ENCODE measurements around the gene ISG15. TPM values are rescaled to one million over a fixed set of nuclear protein-coding genes. Genes with fewer than 3 reads are reported as not detected.
A peak's percentile ranks its signal among the peaks of the same experiment; 100 is the strongest.

ISG15 gene
- total and polyA plus RNA-seq, 9 of the 15 experiments (the other 6 are each of a cell fraction or from before 2014, with no cell fraction given), result 0.40 to 58.3 (median 12.2) TPM

DNA sequence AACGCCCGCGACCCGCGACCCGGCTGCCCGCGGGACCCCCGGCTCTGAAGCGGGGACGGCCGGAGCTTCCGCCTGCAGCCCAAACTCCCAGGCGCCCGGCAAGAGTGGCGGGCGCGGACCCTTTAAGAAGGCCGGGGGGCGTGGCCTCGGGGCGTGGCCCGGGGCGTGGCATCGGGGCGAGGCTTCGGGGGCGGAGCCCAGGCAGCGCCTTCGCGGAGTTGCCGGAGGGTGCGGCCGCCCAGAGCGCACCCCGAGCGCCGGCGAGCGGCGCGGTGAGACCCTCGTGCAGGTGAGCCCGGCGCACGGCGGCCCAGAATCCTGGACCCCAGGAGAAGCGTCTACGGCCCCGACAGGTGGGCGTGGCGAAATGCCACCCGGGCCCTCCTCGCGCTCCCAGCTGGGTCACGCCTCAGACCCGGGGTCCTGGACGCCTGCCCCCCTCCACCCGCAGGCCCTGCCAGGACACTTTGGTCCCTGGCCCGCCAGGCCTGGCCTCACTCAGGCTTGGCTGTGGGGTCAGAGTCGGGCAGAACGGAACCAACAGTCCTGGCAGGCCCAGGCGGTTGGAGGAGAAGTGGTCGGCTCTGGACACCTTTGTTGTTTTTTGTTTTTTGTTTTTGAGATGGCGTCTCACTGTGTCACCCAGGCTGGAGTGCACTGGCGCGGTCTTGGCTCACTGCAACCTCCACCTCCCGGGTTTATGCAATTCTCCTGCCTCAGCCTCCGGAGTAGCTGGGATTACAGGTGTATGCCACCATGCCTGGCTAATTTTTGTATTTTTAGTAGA lies 46.4 kb downstream of the ISG15 start (continued):
- TF ChIP-seq RBM17 (IDR thresholded peaks at IDR 0.05; ENCODE audit: borderline replicate concordance, low read depth, low read length), result no peak
- TF ChIP-seq MLLT1 (IDR thresholded peaks at IDR 0.05), result peak in 1 of 2 experiments; percentile 47; a peak in 1 of 4 replicates
- no peak for TF ChIP-seq RREB1 (CRISPR knock-in tag; IDR thresholded peaks at IDR 0.05)
- no peak for TF ChIP-seq MBD1 (CRISPR knock-in tag; IDR thresholded peaks at IDR 0.05)
- TF ChIP-seq U2AF2 (optimal IDR thresholded peaks at IDR 0.05; ENCODE audit: low read depth, low read length), result no peak
- TF ChIP-seq, protein P1, sequence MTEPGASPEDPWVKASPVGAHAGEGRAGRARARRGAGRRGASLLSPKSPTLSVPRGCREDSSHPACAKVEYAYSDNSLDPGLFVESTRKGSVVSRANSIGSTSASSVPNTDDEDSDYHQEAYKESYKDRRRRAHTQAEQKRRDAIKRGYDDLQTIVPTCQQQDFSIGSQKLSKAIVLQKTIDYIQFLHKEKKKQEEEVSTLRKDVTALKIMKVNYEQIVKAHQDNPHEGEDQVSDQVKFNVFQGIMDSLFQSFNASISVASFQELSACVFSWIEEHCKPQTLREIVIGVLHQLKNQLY (CRISPR knock-in tag; conservative IDR thresholded peaks at IDR 0.05), result no peak
- TF ChIP-seq HDAC1 (IDR thresholded peaks at IDR 0.05), result 0 out of 4 replicates have a peak, but pooled peaks of 1 of the 2 experiments have one; percentile 27
- peak; percentile 82 for TF ChIP-seq HMGN3 (IDR thresholded peaks at IDR 0.05; ENCODE audit: borderline replicate concordance, extremely low read depth, insufficient read length, low read depth, low read length)
- no peak for TF ChIP-seq MEF2D (tag; conservative IDR thresholded peaks at IDR 0.05; ENCODE audit: low read depth)
- 0 out of 2 replicates have a peak, but pooled peaks have one; percentile 27 for TF ChIP-seq ZBTB2 (IDR thresholded peaks at IDR 0.05)
- TF ChIP-seq FIP1L1 (IDR thresholded peaks at IDR 0.05; ENCODE audit: low read depth, low read length, poor library complexity, severe bottlenecking), result peak; percentile 54
- TF ChIP-seq NEUROD1 (IDR thresholded peaks at IDR 0.05; ENCODE audit: borderline replicate concordance, low read depth, low read length, partially characterized antibody), result peak; percentile 37
- TF ChIP-seq ZKSCAN1 (IDR thresholded peaks at IDR 0.05; ENCODE audit: low read depth, low read length), result no peak; the same call in 1 of the 2 replicates
